ENCODE results near the gene AICDA.
"Not testable (repeated sequence)": the region's sequence is repeated elsewhere in the genome, so short reads cannot be mapped to it uniquely, and the experiment has no call there.

Gene AICDA

DNA sequence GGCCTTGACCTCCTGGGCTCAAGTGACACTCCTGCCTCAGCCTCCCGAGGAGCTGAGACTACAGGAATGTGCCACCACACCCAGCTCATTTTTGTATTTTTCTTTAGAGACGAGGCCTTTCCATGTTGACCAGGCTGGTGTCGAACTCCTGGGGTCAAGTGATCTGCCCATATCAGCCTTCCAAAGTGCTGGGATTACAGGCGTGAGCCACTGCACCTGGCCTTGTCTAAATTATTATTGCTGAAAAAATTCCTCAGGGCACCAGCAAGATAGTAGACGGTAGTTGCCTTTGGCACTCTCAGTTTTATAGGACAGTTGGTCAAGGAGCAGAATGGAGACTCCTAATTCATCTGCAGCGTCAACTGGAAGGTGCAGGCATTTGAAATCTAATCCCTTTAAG lies 2.5 kb upstream of the AICDA start:
- DNase-seq (ENCODE audit: insufficient read length, low spot score) (no peak), FAIRE-seq (no peak)

DNA sequence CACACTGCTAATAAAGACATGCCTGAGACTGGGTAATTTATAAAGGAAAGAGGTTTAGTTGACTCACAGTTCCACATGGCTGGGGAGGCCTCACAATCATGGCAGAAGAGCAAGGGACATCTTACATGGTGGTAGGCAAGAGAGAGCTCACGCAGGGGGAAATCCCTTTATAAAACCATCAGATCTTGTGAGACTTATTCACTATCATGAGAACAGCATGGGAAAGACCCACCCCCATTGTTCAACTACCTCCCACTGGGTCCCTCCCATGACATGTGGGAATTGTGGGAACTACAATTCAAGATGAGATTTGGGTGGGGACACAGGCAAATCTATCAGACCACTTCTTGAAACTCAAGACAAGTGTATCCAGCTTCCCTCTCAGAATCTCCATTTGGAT lies 1.2 kb upstream of the AICDA start:
- not testable (repeated sequence) for DNase-seq (ENCODE audit: insufficient read length, low spot score); FAIRE-seq

DNA sequence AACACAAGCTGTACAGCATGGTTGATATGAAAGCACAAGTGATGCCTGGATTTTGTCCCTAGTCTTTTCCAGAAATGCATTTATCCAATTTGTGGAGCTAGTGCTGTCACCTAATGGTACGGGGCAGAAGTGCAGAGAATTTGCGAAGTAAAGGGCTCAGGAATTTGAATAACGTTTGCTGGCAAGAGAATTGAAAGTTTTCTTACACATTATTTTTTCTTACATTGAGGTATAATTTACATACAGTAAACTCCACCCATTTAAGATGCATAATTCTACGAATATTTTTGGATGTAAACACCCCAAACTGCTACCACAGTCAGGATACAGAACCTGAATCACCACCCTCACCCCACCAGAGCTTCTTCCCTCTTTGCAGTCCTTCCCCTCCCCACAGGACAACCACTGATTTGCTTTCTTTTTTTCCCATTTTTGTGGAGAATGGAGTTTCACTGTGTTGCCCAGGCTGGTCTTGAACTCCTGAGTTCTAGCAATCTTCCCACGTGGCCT lies 3.5 kb downstream of the AICDA start:
- FAIRE-seq (no peak), DNase-seq (ENCODE audit: insufficient read length, low spot score) (peak; percentile 52)

DNA sequence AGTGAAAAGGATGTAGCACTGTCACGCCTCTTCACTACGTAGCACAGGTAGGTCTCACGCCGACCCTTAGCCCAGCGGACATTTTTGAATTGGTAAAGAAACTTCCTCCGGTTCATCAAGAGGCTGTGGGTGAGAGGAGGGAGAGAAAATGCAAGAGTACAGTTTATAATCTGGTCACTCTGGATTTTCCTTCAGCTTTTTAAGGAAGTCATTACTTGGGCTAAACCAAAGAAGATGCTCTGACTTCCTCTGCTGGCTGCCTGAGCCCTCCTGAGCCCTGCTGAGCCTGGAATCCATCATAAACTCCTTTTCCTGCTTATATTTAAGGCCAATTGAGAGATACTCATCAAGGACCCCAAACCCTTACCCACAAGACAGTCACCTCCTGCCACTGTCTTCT lies 5.8 kb downstream of the AICDA start:
- FAIRE-seq (no peak), DNase-seq (ENCODE audit: insufficient read length, low spot score) (no peak)

DNA sequence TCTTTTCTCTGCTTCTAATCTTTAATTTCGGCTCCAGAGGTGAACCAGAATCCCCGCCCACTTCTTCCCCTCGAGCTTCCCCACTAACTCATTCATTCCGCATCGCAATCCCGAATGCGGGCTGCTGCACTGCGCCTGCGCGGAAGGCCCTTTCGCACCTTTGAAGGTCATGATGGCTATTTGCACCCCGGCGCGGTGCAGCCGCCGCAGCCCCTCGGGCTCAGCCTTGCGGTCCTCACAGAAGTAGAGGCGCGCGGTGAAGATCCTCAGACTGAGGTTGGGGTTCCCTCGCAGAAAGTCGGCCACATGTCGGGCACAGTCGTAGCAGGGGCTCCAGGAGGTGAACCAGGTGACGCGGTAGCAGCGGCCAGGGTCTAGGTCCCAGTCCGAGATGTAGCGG lies 7.6 kb downstream of the AICDA start:
- DNase-seq (ENCODE audit: insufficient read length, low spot score): no peak
- no peak for FAIRE-seq

DNA sequence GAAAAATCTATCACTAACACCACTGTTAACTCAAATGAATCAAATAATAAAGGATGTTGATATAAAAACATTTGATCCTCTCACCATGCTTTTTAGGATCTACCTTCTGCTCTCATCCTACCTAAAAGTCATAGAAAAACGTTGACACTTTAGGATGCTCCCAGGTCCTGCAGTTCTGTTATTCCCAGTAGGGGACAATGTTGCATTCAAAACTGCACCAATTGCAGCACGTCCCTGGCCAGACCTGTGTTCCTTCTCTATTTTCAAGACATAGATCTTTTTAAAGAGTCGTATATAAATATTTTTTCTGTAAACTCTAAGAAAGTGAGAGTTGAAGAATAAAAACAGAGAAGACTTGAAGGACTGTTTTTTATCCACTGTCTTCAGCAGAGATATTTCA lies 8.8 kb downstream of the AICDA start:
- DNase-seq (ENCODE audit: insufficient read length, low spot score) (no peak), FAIRE-seq (no peak)

DNA sequence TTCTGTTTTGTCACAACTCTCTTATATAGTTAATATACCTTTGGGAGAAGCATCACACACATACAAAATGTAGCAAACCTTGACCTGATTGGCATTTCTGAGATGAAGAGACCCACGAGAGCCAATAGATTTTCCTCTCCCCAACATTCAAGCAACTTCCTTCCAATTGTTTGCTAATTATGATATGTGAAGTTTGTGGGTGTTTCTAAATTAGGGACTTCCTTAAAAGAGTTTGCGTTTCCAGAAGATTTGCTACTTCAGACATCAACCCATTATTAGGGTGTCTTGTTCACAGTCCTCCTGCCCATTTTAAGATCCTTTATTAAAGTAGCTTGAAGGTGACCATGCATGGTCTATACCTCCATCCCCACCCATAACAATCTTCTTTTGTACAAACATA lies 9.4 kb downstream of the AICDA start:
- no peak for FAIRE-seq
- DNase-seq (ENCODE audit: insufficient read length, low spot score): no peak

DNA sequence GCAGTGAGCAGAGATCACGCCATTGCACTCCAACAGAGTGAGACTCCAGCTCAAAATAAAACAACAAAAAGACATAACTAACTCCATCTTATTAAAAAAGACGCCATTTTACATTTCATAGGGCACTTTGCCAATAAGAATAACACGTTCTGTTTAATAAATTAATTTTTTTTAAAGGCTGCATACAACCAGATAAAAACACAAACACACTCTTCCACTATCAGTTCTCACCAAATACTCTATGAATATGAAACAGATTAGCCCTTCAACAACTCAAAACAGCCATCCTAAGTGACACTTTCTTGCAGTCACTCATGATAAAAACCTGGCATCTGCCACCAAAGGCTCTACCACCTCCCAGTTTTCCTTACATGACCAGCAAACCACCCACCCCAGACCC lies 16.1 kb downstream of the AICDA start:
- FAIRE-seq (no peak), DNase-seq (ENCODE audit: insufficient read length, low spot score) (no peak)

DNA sequence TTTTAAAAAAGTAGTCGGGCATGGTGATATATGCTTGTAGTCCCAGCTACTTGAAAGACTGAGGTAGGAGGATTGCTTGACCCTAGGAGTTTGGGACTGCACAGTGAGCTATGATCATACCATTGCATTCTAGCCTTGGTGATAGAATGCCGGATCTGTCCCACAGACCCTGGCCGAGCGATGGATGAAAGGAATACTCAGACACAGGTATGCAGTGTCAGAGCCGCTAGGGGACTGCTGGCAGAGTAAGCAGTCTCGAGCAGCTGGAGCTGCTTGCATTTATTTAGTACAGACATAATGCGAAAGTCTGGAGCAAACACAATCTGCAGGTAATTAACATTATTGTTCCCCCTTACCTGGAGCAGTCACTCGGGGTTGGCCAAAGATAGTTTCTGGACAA lies 18.6 kb downstream of the AICDA start:
- no peak for FAIRE-seq

DNA sequence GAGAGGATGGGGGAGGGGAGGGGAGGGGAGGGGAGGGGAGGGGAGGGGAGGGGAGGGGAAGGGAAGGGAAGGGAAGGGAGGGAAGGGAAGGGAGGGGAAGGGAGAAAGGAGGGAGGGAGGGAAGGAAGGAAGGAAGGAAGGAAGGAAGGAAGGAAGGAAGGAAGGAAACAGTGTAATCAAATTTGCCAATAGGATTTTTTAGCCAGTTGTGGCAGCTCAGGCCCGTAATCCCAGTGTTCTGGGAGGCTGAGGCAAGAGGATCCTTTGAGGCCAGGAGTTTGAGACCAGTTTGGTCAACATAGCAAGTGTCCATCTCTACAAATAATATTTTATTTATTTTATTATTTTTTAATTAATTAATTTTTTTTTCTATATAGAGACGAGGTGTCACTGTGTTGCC lies 19.4 kb downstream of the AICDA start:
- FAIRE-seq (no peak), DNase-seq (ENCODE audit: insufficient read length, low spot score) (no peak)

More for the DNA sequence above, 18.6 kb downstream of the AICDA start:
- DNase-seq (ENCODE audit: insufficient read length, low spot score): no peak

DNA sequence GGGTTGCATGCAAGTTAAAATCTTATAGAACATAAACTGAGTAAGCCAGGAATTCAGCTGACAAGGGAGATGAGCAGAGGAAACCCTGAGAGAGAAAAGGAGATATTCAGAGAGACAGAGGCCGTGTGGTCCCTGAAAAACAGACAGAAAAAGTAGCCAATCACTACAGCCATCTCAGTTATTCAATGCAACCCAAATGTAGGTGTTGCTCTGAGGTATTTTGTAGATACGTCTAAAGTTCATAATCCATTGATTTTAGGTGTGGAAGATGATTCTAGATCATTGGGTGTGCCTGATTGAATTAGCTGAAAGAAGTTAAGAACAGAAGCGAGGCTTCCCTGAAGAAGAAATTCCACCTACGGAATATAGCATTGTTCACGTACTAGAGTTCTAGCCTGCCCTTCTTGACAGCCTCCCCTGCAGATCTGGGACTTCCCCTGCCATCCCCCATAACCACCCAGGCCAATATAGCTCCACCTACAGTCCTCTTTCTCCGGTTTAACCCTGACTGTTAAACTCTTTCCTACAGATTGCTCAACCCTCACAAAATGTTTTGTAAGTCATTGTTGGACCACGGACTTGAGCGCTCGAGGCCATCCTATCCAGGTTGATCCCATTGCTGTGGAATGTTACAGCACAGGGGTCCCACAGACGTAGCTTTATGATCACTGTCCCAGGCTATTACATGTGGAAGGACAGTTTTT lies 21.7 kb downstream of the AICDA start:
- FAIRE-seq (no peak), DNase-seq (ENCODE audit: insufficient read length, low spot score) (no peak)

DNA sequence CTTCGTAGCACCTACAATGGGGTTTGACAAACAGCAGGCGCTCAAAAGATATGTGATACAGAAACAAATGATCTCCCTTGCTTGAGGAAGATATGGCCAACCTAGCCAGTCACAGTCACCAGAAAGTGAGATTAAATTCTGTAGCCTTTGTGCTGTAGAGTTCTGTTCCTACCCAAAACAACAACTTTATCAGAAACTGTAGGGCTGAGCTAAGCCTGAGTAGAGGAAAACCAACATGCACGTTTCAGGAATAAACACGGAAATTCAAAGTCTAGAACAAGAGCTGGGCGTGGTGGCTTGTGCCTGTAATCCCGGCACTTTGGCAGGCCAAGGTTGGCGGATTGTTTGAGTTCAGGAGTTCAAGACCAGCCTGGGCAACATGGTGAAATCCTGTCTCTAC lies 23.0 kb downstream of the AICDA start:
- FAIRE-seq (no peak), DNase-seq (ENCODE audit: insufficient read length, low spot score) (no peak)

DNA sequence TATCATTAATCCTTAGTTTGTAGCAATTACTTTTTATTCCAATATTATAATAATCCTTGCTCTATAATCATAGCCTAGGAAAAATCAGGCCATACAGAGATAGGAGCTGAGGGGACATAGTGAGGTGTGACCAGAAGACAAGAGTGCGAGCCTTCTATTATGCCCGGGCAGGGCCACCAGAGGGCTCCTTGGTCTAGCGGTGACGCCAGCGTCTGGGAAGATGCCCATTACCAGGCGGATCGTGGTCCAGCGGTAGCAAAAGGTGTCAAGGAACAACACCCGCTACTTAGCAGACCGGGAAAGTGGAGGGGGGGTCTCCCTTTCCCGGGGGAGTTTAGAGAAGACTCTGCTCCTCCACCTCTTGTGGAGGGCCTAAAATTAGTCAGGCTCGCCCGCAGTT lies 28.2 kb downstream of the AICDA start:
- not testable (repeated sequence) for FAIRE-seq; DNase-seq (ENCODE audit: insufficient read length, low spot score)

DNA sequence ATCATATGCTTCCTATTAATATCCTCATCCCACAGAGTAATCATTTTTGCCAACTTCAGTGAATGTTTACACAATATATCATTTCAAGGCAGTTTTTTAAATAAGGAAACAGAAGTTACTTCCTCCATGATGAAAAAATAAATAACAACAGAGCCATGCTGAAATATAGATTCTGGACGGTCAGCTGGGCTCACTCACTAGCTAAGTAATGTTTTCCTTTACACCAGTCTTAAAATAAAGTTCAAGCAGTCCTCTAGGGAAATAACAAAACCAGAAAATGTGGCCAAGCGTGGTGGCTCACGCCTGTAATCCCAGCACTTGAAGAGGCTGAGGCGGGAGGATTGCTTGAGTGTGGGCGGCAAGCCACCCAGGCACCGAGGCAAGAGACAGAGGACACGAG lies 28.7 kb downstream of the AICDA start:
- DNase-seq (ENCODE audit: insufficient read length, low spot score): no peak
- no peak for FAIRE-seq

DNA sequence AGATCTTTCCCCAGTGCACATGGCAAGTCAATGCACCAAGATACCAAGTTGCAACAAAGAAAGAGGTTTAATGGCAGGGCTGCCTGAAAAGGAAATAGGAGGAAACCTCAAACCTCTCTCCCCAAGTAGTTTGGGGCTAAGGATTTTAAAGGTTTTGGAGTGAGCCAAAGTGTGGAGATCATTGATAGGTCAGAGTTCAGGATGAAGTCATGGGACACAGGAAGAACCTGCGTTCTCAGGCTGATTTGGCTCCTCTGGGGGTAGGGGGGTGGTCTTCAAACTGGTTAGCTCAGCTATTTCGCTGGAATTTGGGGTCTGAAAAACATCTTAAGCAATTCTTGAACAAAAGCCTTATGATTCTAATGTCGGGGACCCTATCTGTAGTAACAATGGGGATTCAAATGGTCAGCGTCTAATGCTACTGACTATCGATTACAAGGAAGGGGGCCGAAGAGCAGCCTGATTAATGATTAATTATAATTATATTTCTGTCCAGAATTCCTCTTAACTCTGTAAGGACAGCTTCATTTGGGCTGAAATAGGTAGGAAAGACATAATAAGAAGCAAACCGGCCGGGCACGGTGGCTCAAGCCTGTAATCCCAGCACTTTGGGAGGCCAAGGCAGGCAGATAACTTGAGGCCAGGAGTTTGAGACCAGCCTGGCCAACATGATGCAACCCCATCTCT lies 31.4 kb downstream of the AICDA start:
- no peak for DNase-seq (ENCODE audit: insufficient read length, low spot score)
- no peak for FAIRE-seq

DNA sequence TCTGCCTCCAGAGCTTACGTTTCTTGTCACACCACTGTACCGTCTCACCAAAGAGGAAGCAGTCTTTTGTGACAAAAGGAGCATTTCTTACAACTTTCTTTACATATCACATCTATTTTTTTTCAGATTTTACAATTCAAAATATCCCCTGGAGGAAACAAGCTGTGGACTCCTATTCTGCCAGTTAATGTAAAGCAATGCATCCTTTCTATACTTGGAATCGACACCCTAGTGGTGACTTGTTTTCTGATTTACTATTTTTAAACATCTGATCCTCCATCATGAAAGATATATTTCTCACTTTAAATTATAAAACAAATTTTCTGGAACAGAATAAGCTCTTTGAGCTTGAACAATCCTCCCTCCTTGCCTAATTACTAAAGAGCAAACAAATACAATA lies 34.8 kb downstream of the AICDA start:
- DNase-seq (ENCODE audit: insufficient read length, low spot score) (no peak), FAIRE-seq (no peak)

DNA sequence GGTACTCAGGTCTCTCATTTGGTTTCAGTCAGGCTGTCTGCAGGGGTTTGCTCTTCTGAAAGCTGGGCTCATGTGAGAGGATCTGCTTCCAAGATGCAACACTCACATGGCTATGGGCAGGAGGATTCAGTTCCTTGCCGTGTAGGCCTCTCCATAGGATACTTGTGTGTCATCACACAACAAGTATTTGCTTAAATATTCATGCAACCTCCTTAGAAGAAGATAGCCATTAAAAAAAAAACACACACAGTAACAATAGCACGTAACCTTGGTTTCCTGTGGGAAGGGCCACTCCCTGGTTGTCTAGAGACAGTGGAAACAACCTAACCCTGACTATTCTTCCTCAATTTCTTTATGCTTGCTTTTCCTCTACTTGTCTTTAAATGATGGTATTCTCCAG lies 40.2 kb downstream of the AICDA start:
- no peak for DNase-seq (ENCODE audit: insufficient read length, low spot score)
- FAIRE-seq: no peak

DNA sequence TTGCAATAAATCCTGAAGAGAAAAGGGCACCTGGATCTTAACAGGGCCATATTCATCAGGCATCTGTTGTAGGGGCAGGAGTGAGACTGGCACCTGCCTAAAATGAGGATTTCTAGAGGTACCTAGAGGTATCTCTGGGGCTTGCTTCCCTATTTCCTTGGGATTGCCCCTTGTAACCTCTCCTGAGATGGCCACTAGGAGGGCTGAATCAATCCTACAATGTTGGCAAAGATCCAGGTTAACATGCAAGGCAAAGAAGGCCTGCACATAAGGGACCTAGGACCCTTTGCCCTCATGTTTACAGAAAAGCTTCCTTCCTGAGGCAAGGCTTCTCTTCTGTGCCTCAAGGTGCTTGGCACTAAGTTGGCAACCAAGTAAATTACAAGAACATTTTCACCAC lies 46.1 kb downstream of the AICDA start:
- FAIRE-seq: no peak
- DNase-seq (ENCODE audit: insufficient read length, low spot score): no peak

DNA sequence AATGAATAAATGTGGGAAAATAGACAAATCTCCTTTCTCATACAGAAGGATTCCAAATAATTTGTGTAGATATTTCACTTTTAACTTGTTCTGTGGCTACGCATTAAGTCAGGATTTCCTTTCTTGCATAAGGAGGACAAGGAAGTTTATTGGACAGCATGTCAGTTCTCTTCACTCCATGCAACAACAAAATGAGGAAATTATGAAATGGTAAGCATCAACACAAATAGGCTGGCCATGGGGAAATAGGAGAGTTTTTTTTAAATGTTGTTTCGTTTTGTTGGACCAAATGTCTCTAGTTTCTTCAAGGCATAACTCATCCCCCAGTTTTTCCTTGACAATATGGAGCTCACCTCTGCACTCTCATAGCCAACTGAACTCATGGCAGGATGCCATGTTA lies 46.6 kb downstream of the AICDA start:
- not testable (repeated sequence) for DNase-seq (ENCODE audit: insufficient read length, low spot score); FAIRE-seq

DNA sequence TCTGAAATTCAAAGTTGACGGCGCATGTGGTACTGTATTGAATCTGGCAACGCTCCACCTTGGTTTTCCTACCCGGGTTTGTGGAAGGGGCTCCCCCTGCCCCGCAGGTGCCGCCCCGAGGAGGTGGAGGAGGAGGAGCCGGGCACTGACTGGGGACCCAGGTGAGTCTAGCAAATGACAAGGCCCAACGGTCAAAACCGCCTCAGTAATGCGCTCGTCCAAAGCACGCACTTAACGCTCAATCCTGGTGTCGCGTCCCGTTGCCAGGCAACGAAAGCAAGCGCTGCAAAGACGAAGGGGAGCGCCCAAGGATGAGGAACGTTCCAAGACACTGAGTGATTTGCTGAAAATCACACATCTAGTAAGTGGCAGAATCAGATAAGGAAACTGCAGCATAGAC lies 48.0 kb downstream of the AICDA start:
- DNase-seq (ENCODE audit: insufficient read length, low spot score): no peak

DNA sequence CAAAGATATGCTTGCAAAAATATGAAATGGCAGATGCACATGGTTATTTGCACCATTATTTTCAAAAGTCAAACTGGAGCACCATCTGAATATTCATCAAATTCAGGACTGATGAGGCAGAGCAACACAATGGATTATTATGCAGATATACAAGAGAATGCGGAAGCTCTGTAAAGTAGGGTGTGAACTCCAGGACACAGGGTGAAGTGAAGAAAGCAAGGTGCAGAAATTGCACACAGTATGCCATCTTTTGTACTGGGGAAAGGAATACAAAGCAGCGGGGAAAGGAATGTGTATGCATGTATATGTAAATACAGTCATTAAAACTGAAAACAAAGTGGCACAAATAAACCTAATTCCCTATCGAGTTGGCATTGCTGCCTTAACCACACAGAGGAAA lies 49.3 kb downstream of the AICDA start:
- FAIRE-seq (peak; percentile 4), DNase-seq (ENCODE audit: insufficient read length, low spot score) (no peak)

More for the DNA sequence above, 48.0 kb downstream of the AICDA start:
- FAIRE-seq: no peak

DNA sequence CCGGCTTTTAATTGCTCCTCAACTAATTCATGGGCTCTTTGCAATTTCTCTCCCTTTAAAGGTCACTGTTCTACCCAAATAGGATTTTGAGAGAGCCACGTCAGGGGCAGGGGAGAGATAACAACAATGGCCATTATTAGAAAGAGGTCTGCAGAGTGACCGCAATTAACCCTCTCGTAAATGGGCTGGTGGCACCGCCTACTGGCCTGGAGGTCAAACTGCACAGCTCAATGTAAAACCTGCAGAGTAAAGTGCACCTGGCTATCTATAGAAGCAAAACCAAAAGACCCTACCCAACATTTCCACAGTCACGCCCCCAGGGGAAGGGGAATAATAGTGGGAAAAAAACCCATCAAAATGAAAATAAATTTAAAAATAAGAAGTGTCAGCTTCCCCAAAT lies 50.3 kb downstream of the AICDA start:
- DNase-seq (ENCODE audit: insufficient read length, low spot score) (no peak), FAIRE-seq (no peak)

Measured in HTR-8/SVneo (cell line).